OCI-LY1 (cell line): ENCODE results near the gene ARHGAP33.
A peak's percentile ranks its signal among the peaks of the same experiment; 100 is the strongest.

ENCODE experiments used
- H2AFZ ChIP-seq: fragments of 200-600 bp; sonication (generic), shearing (Covaris generic); 2 replicates; pipeline ENCODE4 v1.6.0; 2014; ENCODE audit warnings: antibody characterized with exemption, mild to moderate bottlenecking, low read length
- H3F3A ChIP-seq: fragments of 200-600 bp; sonication (generic), shearing (Covaris generic); 2 replicates; pipeline ENCODE4 v1.6.0; 2014; ENCODE audit warnings: mild to moderate bottlenecking, antibody characterized with exemption, low read length, moderate library complexity; ENCODE audit not compliant: insufficient read depth
- H3K27ac ChIP-seq: fragments of 200-600 bp; sonication (generic); 2 replicates; pipeline ENCODE4 v1.5.1; 2014; ENCODE audit warnings: low read length, mixed run types, mild to moderate bottlenecking, low read depth; ENCODE audit not compliant: poor library complexity, severe bottlenecking
- H3K27me3 ChIP-seq: fragments of 200-600 bp; sonication (generic); 2 replicates; pipeline ENCODE4 v1.6.0; 2014; ENCODE audit warnings: antibody characterized with exemption, mild to moderate bottlenecking, low read length, moderate library complexity; ENCODE audit not compliant: insufficient read depth
- H3K36me3 ChIP-seq: fragments of 200-600 bp; sonication (generic); 2 replicates; pipeline ENCODE4 v1.6.1; 2014; ENCODE audit warnings: mild to moderate bottlenecking, antibody characterized with exemption, low read length, moderate library complexity, mixed read lengths; ENCODE audit not compliant: insufficient read depth
- H3K4me1 ChIP-seq: fragments of 200-600 bp; sonication (generic); 2 replicates; pipeline ENCODE4 v1.5.1; 2014; ENCODE audit warnings: mild to moderate bottlenecking, low read length, moderate library complexity; ENCODE audit not compliant: insufficient read depth, severe bottlenecking
- H3K4me2 ChIP-seq: fragments of 200-600 bp; sonication (generic), shearing (Covaris generic); 2 replicates; pipeline ENCODE4 v1.6.1; 2014; ENCODE audit warnings: low read length
- H3K4me3 ChIP-seq: fragments of 200-600 bp; sonication (generic); 2 replicates; pipeline ENCODE4 v1.5.1; 2014; ENCODE audit warnings: low read length, low read depth, mild to moderate bottlenecking, mixed read lengths; ENCODE audit not compliant: poor library complexity, severe bottlenecking
- H3K79me2 ChIP-seq: fragments of 200-600 bp; shearing (Covaris generic); 2 replicates; pipeline ENCODE4 v1.6.1; 2016; ENCODE audit warnings: mixed run types, low read length, mixed read lengths; ENCODE audit not compliant: insufficient read depth
- H3K9ac ChIP-seq: fragments of 200-600 bp; sonication (generic), shearing (Covaris generic); 2 replicates; pipeline ENCODE4 v1.6.1; 2014; ENCODE audit warnings: mild to moderate bottlenecking, low read length, mixed read lengths
- H3K9me2 ChIP-seq: fragments of 200-600 bp; sonication (generic), shearing (Covaris generic); 2 replicates; pipeline ENCODE4 v1.6.1; 2014; ENCODE audit warnings: low read depth, mild to moderate bottlenecking, low read length, mixed read lengths
- H3K9me3 ChIP-seq: fragments of 200-600 bp; shearing (Covaris generic); 2 replicates; pipeline ENCODE4 v1.6.1; 2014; ENCODE audit warnings: low read length, mixed read lengths
- H4K20me1 ChIP-seq: fragments of 200-600 bp; sonication (generic), shearing (Covaris generic); 2 replicates; pipeline ENCODE4 v1.6.0; 2016; ENCODE audit warnings: mild to moderate bottlenecking, low read length; ENCODE audit not compliant: insufficient read depth
- EZH2 ChIP-seq: fragments of 200-600 bp; sonication (generic), shearing (Covaris generic); IDR thresholded peaks from 2 replicates; pipeline ENCODE4 v1.8.0; 2017; ENCODE audit warnings: borderline replicate concordance, mixed run types, mild to moderate bottlenecking, antibody characterized with exemption, low read length, moderate library complexity, mixed read lengths
- TF ChIP-seq, protein P1 (sequence below): fragments of 200-600 bp; sonication (generic), shearing (Covaris generic); IDR thresholded peaks from 2 replicates; pipeline ENCODE4 v1.5.1; 2017; ENCODE audit warnings: mild to moderate bottlenecking, antibody characterized with exemption, low read length, moderate library complexity, mixed read lengths

The ARHGAP33 gene

GRCh38 chr19:35740423-35741202, 34.8 kb upstream of the ARHGAP33 start:
- Histone ChIP-seq H3K4me2 (peak overlapping the region; percentile 98), H3K4me1 (peaks cover 46% of the 10 kb centered on the region), H3K9me3 (no peaks in the 10 kb centered on the region), H4K20me1 (no peaks in the 10 kb centered on the region), H3K79me2 (no peaks in the 10 kb centered on the region), H3F3A (no peaks in the 10 kb centered on the region), H2AFZ (no peak overlapping the region), H3K36me3 (peaks cover 31% of the 10 kb centered on the region), H3K9ac (peak overlapping the region; percentile 72), H3K27me3 (no peaks in the 10 kb centered on the region), H3K4me3 (peak overlapping the region; percentile 71), H3K27ac (peak overlapping the region; percentile 86), H3K9me2 (no peaks in the 10 kb centered on the region)
- TF ChIP-seq, protein P1, sequence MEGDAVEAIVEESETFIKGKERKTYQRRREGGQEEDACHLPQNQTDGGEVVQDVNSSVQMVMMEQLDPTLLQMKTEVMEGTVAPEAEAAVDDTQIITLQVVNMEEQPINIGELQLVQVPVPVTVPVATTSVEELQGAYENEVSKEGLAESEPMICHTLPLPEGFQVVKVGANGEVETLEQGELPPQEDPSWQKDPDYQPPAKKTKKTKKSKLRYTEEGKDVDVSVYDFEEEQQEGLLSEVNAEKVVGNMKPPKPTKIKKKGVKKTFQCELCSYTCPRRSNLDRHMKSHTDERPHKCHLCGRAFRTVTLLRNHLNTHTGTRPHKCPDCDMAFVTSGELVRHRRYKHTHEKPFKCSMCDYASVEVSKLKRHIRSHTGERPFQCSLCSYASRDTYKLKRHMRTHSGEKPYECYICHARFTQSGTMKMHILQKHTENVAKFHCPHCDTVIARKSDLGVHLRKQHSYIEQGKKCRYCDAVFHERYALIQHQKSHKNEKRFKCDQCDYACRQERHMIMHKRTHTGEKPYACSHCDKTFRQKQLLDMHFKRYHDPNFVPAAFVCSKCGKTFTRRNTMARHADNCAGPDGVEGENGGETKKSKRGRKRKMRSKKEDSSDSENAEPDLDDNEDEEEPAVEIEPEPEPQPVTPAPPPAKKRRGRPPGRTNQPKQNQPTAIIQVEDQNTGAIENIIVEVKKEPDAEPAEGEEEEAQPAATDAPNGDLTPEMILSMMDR: no peak; the same call in none of the 2 replicates
- no peak for TF ChIP-seq EZH2

DNA sequence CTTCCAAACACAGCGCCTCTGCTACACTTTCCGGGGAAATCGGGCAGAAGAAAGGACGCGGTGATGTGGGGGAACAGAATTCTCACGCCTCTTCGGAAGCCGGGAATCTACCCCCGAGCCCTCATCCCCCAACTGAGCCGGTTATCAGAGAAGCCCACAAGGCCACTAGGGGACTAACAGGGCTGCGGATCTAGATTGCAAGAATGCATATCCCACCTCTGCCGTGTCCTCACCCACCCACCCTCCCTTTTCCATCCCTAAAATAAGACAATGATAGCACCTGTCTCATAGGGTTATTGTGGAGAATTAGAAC, 34.2 kb upstream of the ARHGAP33 start:
- peak overlapping the region; percentile 86 for H3K27ac ChIP-seq
- H3K36me3 ChIP-seq: peaks cover 29% of the 10 kb centered on the region
- H3K9me2 ChIP-seq: no peaks in the 10 kb centered on the region
- H3K4me3 ChIP-seq: peak overlapping the region; percentile 71
- H3F3A ChIP-seq: no peaks in the 10 kb centered on the region
- H3K9ac ChIP-seq: peak overlapping the region; percentile 56
- H3K9me3 ChIP-seq: no peaks in the 10 kb centered on the region
- no peaks in the 10 kb centered on the region for H3K79me2 ChIP-seq
- H4K20me1 ChIP-seq: no peaks in the 10 kb centered on the region
- peaks cover 51% of the 10 kb centered on the region for H3K4me1 ChIP-seq
- H3K4me2 ChIP-seq: peak overlapping the region; percentile 98
- H3K27me3 ChIP-seq: no peaks in the 10 kb centered on the region
- TF ChIP-seq, protein P1: peak; percentile 34; the same call in 1 of the 2 replicates
- no peak for TF ChIP-seq EZH2
- H2AFZ ChIP-seq: no peak overlapping the region

DNA sequence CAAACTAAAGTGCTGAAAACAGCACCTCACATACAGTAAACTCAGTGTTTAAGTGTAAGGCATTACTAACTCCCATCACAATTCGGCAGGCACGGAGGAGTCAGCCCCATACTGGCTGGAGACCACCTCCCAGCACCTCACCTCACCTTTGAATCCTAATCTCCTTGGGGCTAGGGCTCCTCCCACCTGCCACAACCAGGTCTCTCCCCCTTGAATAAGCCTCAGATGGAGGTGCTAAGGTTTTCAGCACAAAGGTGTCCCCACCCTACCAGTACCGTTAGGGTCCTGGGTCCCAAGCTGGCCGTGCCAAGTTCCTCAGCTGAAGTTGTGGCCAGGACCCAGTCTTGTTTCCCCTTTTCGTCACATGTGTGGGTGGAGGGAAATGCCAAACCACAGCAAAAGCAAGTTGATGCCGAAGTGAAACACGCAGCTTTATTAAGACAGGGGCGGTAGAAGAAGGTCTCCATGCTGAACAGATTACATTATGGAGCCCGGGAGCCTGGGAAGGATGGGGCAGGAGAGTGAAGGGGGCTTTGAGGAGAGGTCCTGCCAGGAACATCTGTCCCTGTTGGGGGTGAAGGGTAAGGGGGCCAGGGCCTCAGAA, 33.1 kb upstream of the ARHGAP33 start, which contains the start of gene IGFLR1:
Gene IGFLR1, minus strand, starts transcription at position 332 of the 604 bp plus-strand sequence. CDS start 1,272 bp downstream, outside the sequence.
- H4K20me1 ChIP-seq: no peaks in the 10 kb centered on the region
- no peak within 1 kb of the TSS for H2AFZ ChIP-seq
- H3K9me3 ChIP-seq: no peaks in the 10 kb centered on the region
- no peaks in the 10 kb centered on the region for H3K27me3 ChIP-seq
- peak within 1 kb of the TSS; percentile 58 for H3K4me2 ChIP-seq
- no peaks in the 10 kb centered on the region for H3K9me2 ChIP-seq
- peak within 1 kb of the TSS; percentile 71 for H3K4me3 ChIP-seq
- H3K9ac ChIP-seq: peak within 1 kb of the TSS; percentile 44; the same call in 1 of the 2 replicates
- TF ChIP-seq EZH2: no peak
- TF ChIP-seq, protein P1: no peak
- H3K79me2 ChIP-seq: no peaks in the 10 kb centered on the region
- peaks cover 61% of the 10 kb centered on the region for H3K4me1 ChIP-seq
- H3F3A ChIP-seq: no peaks in the 10 kb centered on the region
- peak within 1 kb of the TSS; percentile 86 for H3K27ac ChIP-seq
- H3K36me3 ChIP-seq: peaks cover 19% of the 10 kb centered on the region
